Activated naive CD8-positive, alpha-beta T cell treated with anti-CD3 and anti-CD28 coated beads, Interleukin-2, amount 50 U/mL, for 24 hours (primary cell): Measurements from ENCODE around the gene RCSD1.
A peak's percentile ranks its signal among the peaks of the same experiment; 100 is the strongest.

ENCODE experiments used
- ATAC-seq: fragments of 150-1000 bp; cut with Tn5 transposase; one replicate; pipeline ENCODE4 v1.10.0; 2021
- DNase-seq: peaks from one replicate; pipeline ENCODE4 v3.0.0; 2021
- H3K27ac Mint-ChIP-seq: one replicate; pipeline ENCODE4 v1.8.0; 2021; ENCODE audit warnings: mild to moderate bottlenecking, mixed read lengths
- H3K27me3 Mint-ChIP-seq: one replicate; pipeline ENCODE4 v1.8.0; 2021; ENCODE audit warnings: mixed read lengths
- H3K36me3 Mint-ChIP-seq: one replicate; pipeline ENCODE4 v1.8.0; 2021; ENCODE audit warnings: low read depth, mixed read lengths
- H3K4me1 Mint-ChIP-seq: one replicate; pipeline ENCODE4 v1.8.0; 2021; ENCODE audit warnings: mixed read lengths
- H3K4me3 Mint-ChIP-seq: one replicate; pipeline ENCODE4 v1.8.0; 2021; ENCODE audit warnings: mild to moderate bottlenecking, moderate library complexity, mixed read lengths
- H3K9me3 Mint-ChIP-seq: one replicate; pipeline ENCODE4 v1.8.0; 2021; ENCODE audit warnings: mixed read lengths

The RCSD1 gene, protein sequence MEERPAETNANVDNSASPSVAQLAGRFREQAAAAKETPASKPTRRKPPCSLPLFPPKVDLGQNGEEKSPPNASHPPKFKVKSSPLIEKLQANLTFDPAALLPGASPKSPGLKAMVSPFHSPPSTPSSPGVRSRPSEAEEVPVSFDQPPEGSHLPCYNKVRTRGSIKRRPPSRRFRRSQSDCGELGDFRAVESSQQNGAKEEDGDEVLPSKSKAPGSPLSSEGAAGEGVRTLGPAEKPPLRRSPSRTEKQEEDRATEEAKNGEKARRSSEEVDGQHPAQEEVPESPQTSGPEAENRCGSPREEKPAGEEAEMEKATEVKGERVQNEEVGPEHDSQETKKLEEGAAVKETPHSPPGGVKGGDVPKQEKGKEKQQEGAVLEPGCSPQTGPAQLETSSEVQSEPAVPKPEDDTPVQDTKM

DNA sequence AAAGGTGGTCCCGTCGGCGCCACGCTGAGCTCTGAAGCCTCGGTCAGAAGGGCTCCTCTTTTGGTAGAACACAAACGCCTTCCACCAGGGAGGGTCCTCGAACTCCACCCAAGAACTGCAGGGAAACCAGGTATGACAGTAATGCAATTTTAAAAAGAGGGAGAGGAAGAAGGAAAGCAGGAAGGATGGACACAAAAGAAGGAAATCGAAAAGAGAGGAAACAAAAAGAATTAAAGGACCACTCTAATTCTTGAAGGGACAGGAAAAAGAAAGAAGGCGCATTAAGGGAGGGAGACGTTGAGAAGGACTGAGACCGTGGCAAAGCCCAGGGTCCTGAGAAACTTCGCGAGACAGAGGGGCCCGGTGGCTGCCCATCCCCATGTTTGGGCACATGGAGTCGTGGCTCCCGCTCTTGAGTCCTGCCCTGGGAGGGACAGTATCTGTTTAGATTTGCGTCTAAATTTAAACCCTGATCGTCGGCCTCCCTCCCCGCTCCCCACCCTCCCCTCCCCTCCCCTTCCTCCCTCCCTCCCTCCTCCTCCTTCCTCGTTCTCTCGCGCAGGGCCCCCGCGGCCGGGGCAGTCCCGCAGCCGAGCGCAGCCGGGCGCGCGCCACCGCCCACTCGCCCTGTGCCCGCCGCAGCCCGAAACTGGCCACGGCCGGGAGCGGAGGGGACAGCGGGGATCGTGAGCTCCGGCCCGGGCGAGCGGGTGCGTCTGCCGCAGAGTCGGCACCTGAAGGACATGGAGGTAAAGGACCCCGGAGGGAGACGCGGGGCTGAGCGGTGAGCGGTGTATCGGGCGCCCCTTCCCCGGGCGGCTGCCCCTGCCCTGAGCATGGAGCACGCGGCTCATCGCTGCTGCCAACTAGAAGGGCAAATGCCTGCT is at the start of gene RCSD1:
Gene RCSD1, plus strand, starts transcription at position 552 of the 887 bp plus-strand sequence. Its CDS starts 192 bp downstream, at position 744.
- Mint-ChIP-seq H3K27me3 (no peaks in the 10 kb centered on the region), H3K4me1 (peaks cover 81% of the 10 kb centered on the region), H3K27ac (peak within 1 kb of the TSS; percentile 99), H3K9me3 (peaks cover 7% of the 10 kb centered on the region), H3K4me3 (peak within 1 kb of the TSS; percentile 98), H3K36me3 (peaks cover 36% of the 10 kb centered on the region)
- peak; percentile 18 for ATAC-seq
- peak; percentile 82 for DNase-seq

DNA sequence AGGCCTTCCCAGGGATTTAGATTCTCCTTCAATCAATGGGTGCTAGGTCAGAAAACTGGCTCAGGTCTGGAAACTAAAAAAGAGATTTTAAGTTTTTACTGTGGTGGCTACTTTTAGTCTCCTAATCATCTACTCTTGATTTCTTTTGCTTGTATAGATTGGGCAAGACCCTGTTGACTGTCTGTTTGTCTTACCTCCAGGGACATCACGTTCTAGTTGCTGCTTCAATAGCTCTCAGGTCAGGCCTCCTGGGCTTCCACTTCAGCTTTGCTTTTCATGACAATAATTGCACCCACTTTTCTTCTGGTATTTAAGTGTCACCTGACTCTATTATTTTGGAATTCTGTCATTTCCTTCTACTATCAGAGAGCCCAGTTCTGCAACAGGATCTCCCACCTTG is 48.0 kb upstream of the RCSD1 start:
- no peak for ATAC-seq
- Mint-ChIP-seq H3K4me3 (no peak overlapping the region), H3K27ac (no peak overlapping the region), H3K27me3 (no peaks in the 10 kb centered on the region), H3K4me1 (no peaks in the 10 kb centered on the region), H3K9me3 (no peaks in the 10 kb centered on the region), H3K36me3 (no peaks in the 10 kb centered on the region)
- DNase-seq, result no peak

DNA sequence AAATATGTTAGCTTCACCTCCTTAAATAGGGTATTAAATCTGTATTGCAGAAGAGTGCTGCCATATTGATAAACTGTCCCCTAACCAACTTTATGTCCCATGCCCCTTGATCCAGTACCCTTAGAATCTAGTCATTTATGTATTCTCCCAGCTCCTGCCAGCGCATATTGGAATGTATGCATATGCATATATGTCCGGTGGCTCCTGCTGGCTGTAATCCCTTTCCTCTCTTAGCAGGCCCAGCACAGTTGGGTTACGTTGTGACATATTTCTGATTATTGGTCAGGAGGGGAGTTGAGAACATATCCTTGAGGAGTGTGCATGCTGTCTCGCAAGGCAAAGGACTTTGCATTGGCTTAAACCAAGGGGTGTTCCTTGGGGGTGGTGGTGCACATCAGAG is 47.3 kb upstream of the RCSD1 start:
- H3K4me3 Mint-ChIP-seq, result no peak overlapping the region
- ATAC-seq (no peak), DNase-seq (no peak)
- H3K27ac Mint-ChIP-seq, result no peak overlapping the region
- no peaks in the 10 kb centered on the region for H3K27me3 Mint-ChIP-seq
- no peaks in the 10 kb centered on the region for H3K4me1 Mint-ChIP-seq
- H3K9me3 Mint-ChIP-seq, result no peaks in the 10 kb centered on the region
- H3K36me3 Mint-ChIP-seq, result no peaks in the 10 kb centered on the region

DNA sequence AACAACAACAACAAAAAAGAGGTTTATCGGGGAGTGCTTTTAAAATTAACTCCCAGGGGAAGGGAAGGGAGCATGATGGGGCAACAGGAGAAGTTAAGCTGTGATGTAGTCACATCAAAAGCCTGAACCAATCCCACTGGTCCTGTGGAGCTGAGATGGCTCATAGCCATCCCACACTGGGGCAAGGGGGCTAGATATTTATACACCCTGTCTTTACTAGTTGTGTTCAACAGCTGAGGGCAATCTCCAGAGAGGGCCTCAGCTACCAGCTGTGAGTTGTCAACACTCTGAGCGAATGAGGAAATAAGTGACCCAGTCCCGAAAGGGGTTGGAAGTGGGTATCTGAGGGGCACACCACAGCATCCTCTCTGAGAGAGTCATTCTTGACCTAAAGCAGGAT is 45.5 kb upstream of the RCSD1 start:
- Mint-ChIP-seq H3K4me3 (no peak overlapping the region), H3K36me3 (no peaks in the 10 kb centered on the region), H3K27me3 (no peaks in the 10 kb centered on the region), H3K27ac (no peak overlapping the region), H3K9me3 (no peaks in the 10 kb centered on the region), H3K4me1 (no peaks in the 10 kb centered on the region)
- ATAC-seq (no peak), DNase-seq (no peak)

DNA sequence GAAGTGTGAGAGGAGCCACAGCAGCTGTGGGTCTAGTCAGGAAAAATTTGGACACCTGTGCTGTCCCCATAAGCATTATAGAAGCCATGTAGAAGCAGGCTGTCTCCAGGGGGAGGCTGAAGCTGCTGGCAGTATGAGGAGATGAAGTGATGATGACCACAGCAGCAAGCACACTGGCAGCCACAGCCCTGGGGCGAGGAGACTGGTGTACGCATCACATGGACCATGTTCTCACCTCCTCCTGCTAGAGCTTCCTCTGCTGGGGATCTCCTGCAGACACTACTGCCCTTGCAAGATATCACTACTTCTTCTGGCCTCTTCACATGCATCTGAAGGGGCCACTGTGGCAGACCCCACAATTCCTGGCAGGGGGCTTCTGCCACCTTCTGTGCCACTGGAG is 42.7 kb upstream of the RCSD1 start:
- H3K36me3 Mint-ChIP-seq, result no peaks in the 10 kb centered on the region
- no peak overlapping the region for H3K27ac Mint-ChIP-seq
- DNase-seq, result no peak
- no peak overlapping the region for H3K4me3 Mint-ChIP-seq
- H3K9me3 Mint-ChIP-seq, result no peaks in the 10 kb centered on the region
- no peak for ATAC-seq
- H3K27me3 Mint-ChIP-seq, result no peaks in the 10 kb centered on the region
- no peaks in the 10 kb centered on the region for H3K4me1 Mint-ChIP-seq

DNA sequence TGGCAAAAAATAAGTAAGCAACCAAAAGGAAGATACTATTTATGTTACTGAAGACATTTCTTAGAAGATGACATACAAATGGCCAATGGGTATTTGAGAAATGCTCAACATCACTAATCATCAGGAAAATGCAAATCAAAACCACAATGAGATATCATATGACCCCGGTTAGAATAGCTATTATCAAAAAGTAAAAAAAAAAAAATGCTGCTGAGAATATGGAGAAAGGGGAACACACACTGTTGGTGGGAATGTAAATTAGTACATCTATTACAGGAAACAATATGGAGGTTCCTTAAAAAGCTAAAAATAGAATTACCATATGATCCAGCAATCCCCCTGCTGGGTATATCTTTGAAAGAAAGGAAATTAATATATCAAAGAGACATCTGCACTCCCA is 42.2 kb upstream of the RCSD1 start:
- Mint-ChIP-seq H3K27me3 (no peaks in the 10 kb centered on the region), H3K4me1 (no peaks in the 10 kb centered on the region), H3K27ac (no peak overlapping the region), H3K4me3 (no peak overlapping the region), H3K36me3 (no peaks in the 10 kb centered on the region), H3K9me3 (no peaks in the 10 kb centered on the region)
- no peak for DNase-seq
- no peak for ATAC-seq

DNA sequence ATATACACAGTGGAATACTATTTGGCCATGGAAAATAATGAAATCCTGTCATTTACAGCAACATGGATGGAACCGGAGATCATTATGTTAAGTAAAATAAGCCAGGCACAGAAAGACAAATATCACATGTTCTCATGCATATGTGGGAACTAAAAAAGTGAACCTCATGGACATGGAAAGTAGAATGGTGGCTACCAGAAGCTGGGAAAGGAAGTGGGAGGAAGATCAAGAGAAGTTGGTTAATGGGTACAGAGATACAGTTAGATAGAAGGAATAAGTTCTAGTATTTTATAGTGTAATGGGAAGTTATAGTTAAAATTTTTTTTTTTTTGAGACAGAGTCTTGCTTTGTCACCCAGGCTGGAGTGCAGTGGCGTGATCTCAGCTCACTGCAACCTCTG is 41.7 kb upstream of the RCSD1 start:
- no peaks in the 10 kb centered on the region for H3K9me3 Mint-ChIP-seq
- H3K36me3 Mint-ChIP-seq, result no peaks in the 10 kb centered on the region
- H3K4me1 Mint-ChIP-seq, result no peaks in the 10 kb centered on the region
- H3K27me3 Mint-ChIP-seq, result no peaks in the 10 kb centered on the region
- ATAC-seq, result no peak
- no peak overlapping the region for H3K27ac Mint-ChIP-seq
- no peak for DNase-seq
- no peak overlapping the region for H3K4me3 Mint-ChIP-seq

DNA sequence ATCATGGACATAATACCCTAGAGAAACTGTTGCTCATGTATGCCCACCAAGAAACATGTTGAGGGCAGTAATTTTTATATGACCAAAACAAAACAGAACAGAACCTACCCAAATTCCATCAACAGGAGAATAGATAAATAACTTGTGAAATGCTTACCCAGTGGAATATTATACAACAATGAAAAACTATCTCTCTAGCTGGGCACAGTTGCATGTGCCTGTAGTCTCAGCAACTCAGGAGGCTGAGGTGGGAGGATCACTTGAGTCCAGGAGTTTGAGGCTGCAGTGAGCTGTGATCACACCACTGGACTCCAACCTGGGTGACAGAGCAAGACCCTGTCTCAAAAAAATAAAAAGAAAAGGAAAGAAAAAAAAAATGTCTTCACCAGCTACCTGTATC is 37.6 kb upstream of the RCSD1 start:
- ATAC-seq, result no peak
- Mint-ChIP-seq H3K9me3 (no peaks in the 10 kb centered on the region), H3K27me3 (no peaks in the 10 kb centered on the region), H3K36me3 (no peaks in the 10 kb centered on the region), H3K27ac (peak overlapping the region; percentile 2), H3K4me1 (no peaks in the 10 kb centered on the region), H3K4me3 (no peak overlapping the region)
- DNase-seq, result no peak

DNA sequence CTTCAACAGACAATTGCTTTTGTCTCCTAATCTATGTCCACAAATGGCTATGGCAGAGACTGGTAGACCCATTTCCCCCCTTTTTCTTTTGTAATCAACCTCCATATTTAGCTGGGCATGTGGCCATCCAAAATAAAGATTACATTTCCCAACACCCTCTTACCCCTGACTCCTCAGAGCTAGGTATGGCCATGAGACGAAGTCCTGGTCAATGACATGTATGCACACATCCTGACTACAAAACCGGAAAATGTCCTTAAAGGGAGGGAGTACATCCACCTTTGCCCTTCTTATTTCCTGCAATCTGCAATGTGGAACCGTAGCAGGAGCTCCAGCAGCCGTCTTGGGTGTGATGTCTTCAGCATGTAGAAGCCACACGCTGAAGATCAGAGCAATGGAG is 36.2 kb upstream of the RCSD1 start:
- no peak overlapping the region for H3K27ac Mint-ChIP-seq

DNA sequence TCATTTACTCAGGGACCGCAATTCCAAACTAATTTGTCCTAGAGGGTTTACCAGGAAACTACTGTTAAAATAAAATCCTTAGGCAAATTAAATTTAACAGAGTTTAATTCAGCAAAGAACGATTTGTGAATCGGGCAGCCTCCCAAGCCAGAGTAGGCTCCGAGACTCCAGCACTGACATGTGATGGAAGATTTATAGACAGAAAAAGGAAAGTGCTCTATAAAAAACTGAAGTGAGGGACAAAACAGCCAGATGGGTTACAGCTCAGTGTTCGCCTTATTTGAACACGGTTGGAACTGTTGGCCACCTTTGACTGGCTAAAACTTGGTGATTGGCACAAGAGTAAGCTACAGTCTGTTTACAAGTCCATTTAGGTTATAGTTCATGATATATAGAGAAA is 35.2 kb upstream of the RCSD1 start:
- Mint-ChIP-seq H3K36me3 (no peaks in the 10 kb centered on the region), H3K27ac (no peak overlapping the region), H3K4me1 (peaks cover 2% of the 10 kb centered on the region), H3K27me3 (no peaks in the 10 kb centered on the region), H3K4me3 (no peak overlapping the region), H3K9me3 (no peaks in the 10 kb centered on the region)
- no peak for DNase-seq
- ATAC-seq, result no peak

More for the DNA sequence above, 36.2 kb upstream of the RCSD1 start:
- H3K4me1 Mint-ChIP-seq, result no peaks in the 10 kb centered on the region
- H3K9me3 Mint-ChIP-seq, result no peaks in the 10 kb centered on the region
- no peaks in the 10 kb centered on the region for H3K36me3 Mint-ChIP-seq
- no peak overlapping the region for H3K4me3 Mint-ChIP-seq
- DNase-seq (no peak), ATAC-seq (no peak)
- H3K27me3 Mint-ChIP-seq, result no peaks in the 10 kb centered on the region

DNA sequence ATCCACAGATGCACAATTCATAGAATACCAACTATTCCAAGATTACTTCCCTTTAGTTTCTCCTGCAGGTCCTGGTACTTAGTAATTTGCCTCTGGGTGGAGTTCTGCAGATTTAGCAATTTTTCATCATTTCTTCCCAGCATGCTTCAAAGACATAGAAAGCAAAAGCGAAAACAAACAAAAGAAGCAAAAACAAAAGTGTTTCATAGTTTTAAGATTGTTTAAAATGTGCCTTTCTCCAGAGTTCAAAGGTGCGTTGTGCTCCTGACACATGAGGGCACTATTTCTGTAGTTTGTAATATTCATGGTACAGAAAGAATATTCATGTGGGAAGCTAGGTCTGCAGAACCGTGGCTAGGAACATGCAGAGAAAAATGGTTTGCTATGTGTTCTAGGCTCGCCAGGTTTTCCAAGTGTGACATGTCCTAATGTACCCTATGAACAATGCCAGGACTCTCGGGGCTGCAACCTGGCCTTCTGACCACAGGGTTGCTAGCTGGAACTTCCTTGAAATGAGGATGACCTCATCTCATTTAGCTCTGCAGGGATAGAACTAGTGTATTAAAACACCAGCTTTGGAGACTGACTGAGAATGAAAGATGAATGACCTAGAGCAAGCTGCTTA is 30.0 kb upstream of the RCSD1 start:
- Mint-ChIP-seq H3K4me3 (peak overlapping the region; percentile 58), H3K27me3 (no peaks in the 10 kb centered on the region), H3K27ac (peak overlapping the region; percentile 79), H3K9me3 (no peaks in the 10 kb centered on the region), H3K36me3 (no peaks in the 10 kb centered on the region), H3K4me1 (peaks cover 39% of the 10 kb centered on the region)
- DNase-seq (peak; percentile 22), ATAC-seq (peak; percentile 76)

DNA sequence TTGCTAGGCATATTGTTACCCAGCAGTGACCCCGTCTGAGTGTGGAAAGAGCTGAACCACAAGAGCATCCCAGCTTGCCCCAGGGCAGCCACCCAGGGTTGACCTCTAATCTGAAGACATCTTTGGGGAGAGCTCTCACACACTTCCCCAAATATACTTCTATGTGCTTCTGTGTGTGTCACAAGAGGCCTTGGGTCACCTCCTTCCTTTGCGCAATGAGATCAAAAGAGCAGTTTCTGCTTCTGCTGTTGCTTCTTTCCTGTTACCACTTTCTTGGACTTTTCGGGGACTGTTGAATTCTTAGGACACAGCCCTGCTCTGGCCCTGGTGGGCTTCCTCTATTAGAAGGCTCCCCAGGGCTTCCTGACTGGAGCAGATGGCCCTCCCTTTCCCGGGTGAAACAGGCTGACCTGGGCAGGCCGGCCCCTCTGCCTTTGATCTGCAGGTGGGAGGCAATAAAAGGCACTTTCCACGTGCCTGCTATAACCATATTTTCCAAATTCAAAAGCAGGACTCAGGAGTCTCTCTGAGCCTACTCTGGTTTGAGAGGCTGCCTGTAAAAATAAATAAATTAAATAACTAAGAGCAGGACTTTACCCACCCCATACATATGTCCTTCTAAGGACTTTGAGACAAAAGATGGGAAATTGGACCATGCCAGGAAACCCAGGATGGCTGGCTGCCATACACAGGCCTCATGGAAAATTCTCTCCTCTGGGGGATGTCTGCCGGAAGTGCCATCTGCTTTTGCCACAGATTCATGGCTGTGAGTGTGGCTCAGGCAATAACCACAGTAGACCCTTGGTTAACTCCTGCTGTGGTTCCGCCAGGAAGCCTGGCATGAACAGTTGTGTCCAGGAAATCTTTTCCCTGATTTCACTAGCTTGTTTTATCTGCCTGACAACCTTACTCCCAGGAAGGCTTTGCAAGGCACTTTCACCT is 28.3 kb upstream of the RCSD1 start:
- ATAC-seq (peak; percentile 27), DNase-seq (peak; percentile 39)
- Mint-ChIP-seq H3K4me1 (peaks cover 39% of the 10 kb centered on the region), H3K27ac (peak overlapping the region; percentile 79), H3K4me3 (peak overlapping the region; percentile 18), H3K36me3 (no peaks in the 10 kb centered on the region), H3K9me3 (peaks cover 1% of the 10 kb centered on the region), H3K27me3 (no peaks in the 10 kb centered on the region)

DNA sequence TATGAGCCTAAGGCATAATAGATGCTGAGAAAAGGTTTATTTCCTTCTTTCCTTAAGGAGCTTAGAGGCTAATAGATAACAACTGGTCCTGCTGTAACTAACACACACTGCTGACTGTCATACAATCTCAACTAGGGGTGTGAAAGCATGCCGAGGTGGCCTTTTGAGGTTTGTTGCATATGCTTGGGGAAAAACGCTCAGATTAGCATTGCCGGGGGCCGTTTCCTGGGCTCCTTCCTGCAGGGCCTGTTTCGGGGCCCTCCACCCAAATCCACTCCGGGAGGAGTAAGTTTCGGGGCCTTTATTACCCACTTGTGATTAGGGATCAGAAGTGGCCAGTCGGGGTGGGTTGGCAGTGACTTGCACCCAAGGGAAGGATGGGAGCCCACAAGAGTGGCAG is 27.2 kb upstream of the RCSD1 start:
- H3K4me1 Mint-ChIP-seq, result peaks cover 39% of the 10 kb centered on the region
- peaks cover 5% of the 10 kb centered on the region for H3K36me3 Mint-ChIP-seq
- H3K27me3 Mint-ChIP-seq, result no peaks in the 10 kb centered on the region
- H3K4me3 Mint-ChIP-seq, result no peak overlapping the region
- DNase-seq, result peak; percentile 38
- no peak for ATAC-seq
- peak overlapping the region; percentile 61 for H3K27ac Mint-ChIP-seq
- peaks cover 9% of the 10 kb centered on the region for H3K9me3 Mint-ChIP-seq

DNA sequence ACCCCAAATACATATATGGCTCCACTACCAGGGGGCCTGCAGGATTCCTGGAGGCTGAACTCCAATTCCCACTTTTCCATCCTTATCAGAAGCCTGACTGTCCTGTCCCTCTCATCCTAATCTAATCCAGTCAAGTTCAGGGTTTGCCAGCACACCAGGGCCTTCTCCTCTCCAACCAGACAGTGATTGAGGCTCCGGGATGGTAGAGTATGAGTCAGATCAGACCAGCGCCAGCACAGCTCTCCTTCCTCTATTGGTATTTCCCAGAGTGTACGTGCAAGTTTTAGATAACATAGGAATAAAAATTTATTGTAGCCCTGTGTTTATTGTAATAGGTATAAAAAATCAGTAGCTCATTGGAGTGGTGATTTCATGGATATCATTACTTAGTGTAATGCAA is 24.5 kb upstream of the RCSD1 start:
- peak overlapping the region; percentile 47 for H3K27ac Mint-ChIP-seq
- peaks cover 9% of the 10 kb centered on the region for H3K9me3 Mint-ChIP-seq
- no peak for ATAC-seq
- H3K36me3 Mint-ChIP-seq, result peaks cover 5% of the 10 kb centered on the region
- H3K27me3 Mint-ChIP-seq, result no peaks in the 10 kb centered on the region
- no peak for DNase-seq
- H3K4me3 Mint-ChIP-seq, result no peak overlapping the region
- peaks cover 30% of the 10 kb centered on the region for H3K4me1 Mint-ChIP-seq
